Measurements from ENCODE around the gene HTRA3. TPM values are rescaled to one million over a fixed set of nuclear protein-coding genes. Genes with fewer than 3 reads are reported as not detected.

HTRA3 gene
- total and polyA plus RNA-seq, 8 donors: 0.56 to 15.6 (median 2.7) TPM

DNA sequence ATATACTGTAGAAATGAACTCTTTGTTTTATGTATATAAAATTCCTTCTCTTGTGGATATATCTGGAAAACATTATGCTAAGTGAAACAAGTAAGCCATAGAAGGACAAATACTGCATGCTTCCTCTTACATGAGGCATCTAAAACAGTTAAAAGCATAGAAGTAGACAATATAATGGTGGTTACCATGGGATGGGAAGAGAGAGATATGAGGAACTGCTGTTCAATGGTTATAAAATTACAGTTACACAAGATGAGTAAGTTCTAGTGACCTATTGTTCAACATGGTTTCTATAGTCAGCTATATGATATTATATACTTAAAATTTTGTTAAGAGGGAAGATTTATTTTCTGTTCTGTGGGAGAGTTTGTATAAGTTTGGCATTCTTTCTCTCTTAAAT is 43.4 kb downstream of the HTRA3 start:
- Histone ChIP-seq H3K4me3 (no peak overlapping the region), H3K36me3 (no peaks in the 10 kb centered on the region), H3K27ac (no peak overlapping the region), H3K9me3 (no peaks in the 10 kb centered on the region), H3K4me1 (peaks cover 0 to 6% (median 0%) of the 10 kb centered on the region in 3 donors), H3K27me3 (no peaks in the 10 kb centered on the region)
- ATAC-seq (no peak), FAIRE-seq (no peak), DNase-seq (no peak)
- intact Hi-C loops (cut with DNase I): no loop called here
- TF ChIP-seq, protein P1, sequence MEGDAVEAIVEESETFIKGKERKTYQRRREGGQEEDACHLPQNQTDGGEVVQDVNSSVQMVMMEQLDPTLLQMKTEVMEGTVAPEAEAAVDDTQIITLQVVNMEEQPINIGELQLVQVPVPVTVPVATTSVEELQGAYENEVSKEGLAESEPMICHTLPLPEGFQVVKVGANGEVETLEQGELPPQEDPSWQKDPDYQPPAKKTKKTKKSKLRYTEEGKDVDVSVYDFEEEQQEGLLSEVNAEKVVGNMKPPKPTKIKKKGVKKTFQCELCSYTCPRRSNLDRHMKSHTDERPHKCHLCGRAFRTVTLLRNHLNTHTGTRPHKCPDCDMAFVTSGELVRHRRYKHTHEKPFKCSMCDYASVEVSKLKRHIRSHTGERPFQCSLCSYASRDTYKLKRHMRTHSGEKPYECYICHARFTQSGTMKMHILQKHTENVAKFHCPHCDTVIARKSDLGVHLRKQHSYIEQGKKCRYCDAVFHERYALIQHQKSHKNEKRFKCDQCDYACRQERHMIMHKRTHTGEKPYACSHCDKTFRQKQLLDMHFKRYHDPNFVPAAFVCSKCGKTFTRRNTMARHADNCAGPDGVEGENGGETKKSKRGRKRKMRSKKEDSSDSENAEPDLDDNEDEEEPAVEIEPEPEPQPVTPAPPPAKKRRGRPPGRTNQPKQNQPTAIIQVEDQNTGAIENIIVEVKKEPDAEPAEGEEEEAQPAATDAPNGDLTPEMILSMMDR (IDR thresholded peaks at IDR 0.05): no peak

DNA sequence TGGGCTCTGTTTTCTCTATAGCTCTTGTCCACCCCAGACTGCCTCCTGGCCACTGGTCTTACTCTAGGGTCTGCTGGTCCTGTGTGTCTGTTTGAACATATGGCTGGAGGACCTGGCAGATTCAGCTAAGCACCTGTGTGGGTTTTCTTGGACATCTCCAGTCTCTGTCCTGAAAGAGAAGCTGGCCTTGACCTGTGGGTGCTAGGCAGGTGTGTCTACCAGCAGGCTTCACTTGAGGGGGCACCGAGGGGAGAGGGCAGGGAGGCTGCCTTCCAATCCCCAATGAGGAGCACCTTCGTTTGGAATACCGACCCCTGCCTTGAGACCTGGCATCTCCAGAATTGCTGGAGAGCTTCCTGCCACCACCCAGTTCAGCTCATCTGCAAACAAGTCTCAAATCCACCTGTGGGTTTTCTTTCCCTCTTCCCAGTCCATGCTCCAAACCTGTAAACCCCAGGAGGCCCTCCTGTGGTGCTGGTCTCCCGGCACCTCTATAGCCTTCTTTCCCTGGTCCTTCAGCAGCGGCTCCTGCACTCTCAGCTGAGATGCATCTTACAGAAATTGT is 45.2 kb downstream of the HTRA3 start:
- peak in 1 of 6 donors; percentile 14 for DNase-seq
- no peak for ATAC-seq
- Histone ChIP-seq H3K4me1 (peaks cover 0 to 6% (median 0%) of the 10 kb centered on the region in 3 donors), H3K4me3 (no peak overlapping the region), H3K9me3 (no peaks in the 10 kb centered on the region), H3K27me3 (no peaks in the 10 kb centered on the region), H3K36me3 (no peaks in the 10 kb centered on the region), H3K27ac (no peak overlapping the region)
- WGBS, 2 donors: 82 to 90% methylated on average over 5 of the region's 5 CpGs
- intact Hi-C loops (cut with DNase I): no loop called here
- TF ChIP-seq, protein P1 (IDR thresholded peaks at IDR 0.05): no peak
- FAIRE-seq: no peak

DNA sequence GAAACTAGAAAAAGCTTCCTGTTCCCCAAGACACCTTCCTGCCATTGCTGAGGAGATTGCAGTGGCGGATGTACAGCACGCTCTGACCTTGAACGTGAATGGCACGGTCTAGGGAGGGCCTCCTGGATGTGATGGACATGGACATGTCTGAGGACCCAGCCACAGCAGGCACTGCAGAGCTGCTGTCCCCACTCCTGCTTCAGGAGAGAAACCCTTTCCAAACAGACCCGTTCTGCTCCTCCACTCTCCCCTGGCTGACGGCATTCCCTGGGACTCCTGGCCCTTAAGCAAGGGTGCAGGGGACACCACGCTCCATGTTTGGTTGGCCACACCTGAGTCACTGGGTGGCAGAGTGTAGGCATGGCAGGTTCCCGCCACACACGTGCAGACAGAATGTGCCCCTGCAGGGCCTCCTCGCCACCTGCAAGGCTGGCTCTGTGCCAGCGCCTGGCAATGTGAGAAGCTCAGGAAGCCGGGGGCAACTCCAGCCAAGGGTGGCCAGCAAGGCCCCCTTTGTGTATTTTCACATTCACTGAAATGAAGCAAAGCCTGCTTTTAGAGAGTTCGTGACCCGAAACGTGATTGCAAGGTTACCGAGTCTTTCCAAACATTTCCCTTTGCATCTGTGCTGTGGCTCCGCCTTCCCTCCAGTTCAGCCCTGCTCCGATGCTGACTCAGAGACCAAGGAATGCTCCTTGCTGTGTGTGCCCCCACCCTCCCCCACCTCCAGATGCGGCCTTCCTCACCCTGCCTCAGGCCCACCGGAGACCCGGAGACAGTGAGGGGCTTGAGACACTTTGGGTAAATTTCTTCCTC is 46.1 kb downstream of the HTRA3 start:
- no peaks in the 10 kb centered on the region for H3K27me3 ChIP-seq
- ATAC-seq (peak; percentile 83 to 91 (median 86)), DNase-seq (peak; percentile 44 to 87 (median 72)), FAIRE-seq (no peak)
- intact Hi-C loops (cut with DNase I): no loop called here
- no peaks in the 10 kb centered on the region for H3K36me3 ChIP-seq
- H3K4me1 ChIP-seq: peaks cover 0 to 6% (median 0%) of the 10 kb centered on the region in 3 donors
- no peak overlapping the region for H3K4me3 ChIP-seq
- no peaks in the 10 kb centered on the region for H3K9me3 ChIP-seq
- TF ChIP-seq, protein P1 (IDR thresholded peaks at IDR 0.05): no peak
- H3K27ac ChIP-seq: no peak overlapping the region
- WGBS, 2 donors: 27 to 28% methylated on average over 21 of the region's 21 CpGs

- Histone ChIP-seq H3K36me3 (no peaks in the 10 kb centered on the region), H3K4me1 (peaks cover 0 to 6% (median 0%) of the 10 kb centered on the region in 3 donors), H3K27me3 (no peaks in the 10 kb centered on the region), H3K4me3 (no peak overlapping the region), H3K9me3 (no peaks in the 10 kb centered on the region), H3K27ac (no peak overlapping the region)
- WGBS, 2 donors: 79 to 93% methylated on average over 10 of the region's 10 CpGs
- peak in 2 of 6 donors; percentile 43 to 49 for DNase-seq
- TF ChIP-seq, protein P1 (IDR thresholded peaks at IDR 0.05): no peak
- intact Hi-C loops (cut with DNase I): no loop called here
- ATAC-seq: no peak
- FAIRE-seq: no peak
Measured at GRCh38 chr4:8316251-8316771, 46.8 kb downstream of the HTRA3 start.
